GM12891 (cell line): ENCODE measurements around the gene CDC42BPA.

Experiments
- DNase-seq: peaks from one replicate; pipeline ENCODE4 v3.0.0; 2011; ENCODE audit warnings: low spot score; ENCODE audit not compliant: insufficient read length
- FAIRE-seq: peaks from 2 replicates; lab custom pipeline; 2011; peaks lifted over from hg19 to GRCh38; lab: Jason Lieb, UNC
- PAX5 ChIP-seq: IDR thresholded peaks from 2 replicates; pipeline ENCODE4 v1.6.1; 2011; ENCODE audit warnings: low read length, moderate library complexity, mild to moderate bottlenecking; ENCODE audit not compliant: insufficient read depth, severe bottlenecking
- POLR2A ChIP-seq: IDR thresholded peaks from 2 replicates; pipeline ENCODE4 v1.6.1; 2011; ENCODE audit warnings: low read depth, low read length, control low read depth
- POLR2AphosphoS5 ChIP-seq: IDR thresholded peaks from 2 replicates; pipeline ENCODE4 v1.6.1; 2011; ENCODE audit warnings: low read depth, low read length, control low read depth
- POU2F2 ChIP-seq: IDR thresholded peaks from 2 replicates; pipeline ENCODE4 v1.6.1; 2011; ENCODE audit warnings: low read depth, mild to moderate bottlenecking, control low read depth, low read length, moderate library complexity
- SPI1 ChIP-seq: IDR thresholded peaks from 2 replicates; pipeline ENCODE4 v1.6.1; 2011; ENCODE audit warnings: low read depth, low read length, control low read depth
- TAF1 ChIP-seq: IDR thresholded peaks from 2 replicates; pipeline ENCODE4 v1.6.1; 2011; ENCODE audit warnings: low read depth, low read length, control low read depth

Gene CDC42BPA

DNA sequence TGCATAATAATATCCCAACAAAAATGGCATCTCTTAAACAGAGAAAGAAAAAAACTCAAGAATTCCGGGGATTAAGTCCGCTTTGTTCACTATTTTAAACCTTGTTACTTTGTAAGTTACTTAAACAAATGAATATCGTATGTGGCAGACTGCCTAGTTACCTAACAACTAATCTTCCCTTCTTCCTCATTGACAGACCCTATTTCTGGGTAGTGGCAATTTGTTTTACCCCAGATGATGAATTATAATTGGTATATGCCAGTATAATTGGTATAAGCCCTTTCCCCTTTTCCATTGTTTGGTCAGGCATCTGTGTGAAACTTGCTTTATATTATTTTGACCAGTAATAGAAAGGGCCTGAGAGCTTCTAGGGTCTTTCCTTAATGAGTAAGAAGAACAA lies 52.4 kb downstream of the CDC42BPA start:
- TF ChIP-seq SPI1 = no peak
- TF ChIP-seq TAF1 = no peak
- no peak for TF ChIP-seq POLR2A
- no peak for TF ChIP-seq POU2F2
- no peak for TF ChIP-seq PAX5
- no peak for TF ChIP-seq POLR2AphosphoS5
- DNase-seq (no peak), FAIRE-seq (no peak)

DNA sequence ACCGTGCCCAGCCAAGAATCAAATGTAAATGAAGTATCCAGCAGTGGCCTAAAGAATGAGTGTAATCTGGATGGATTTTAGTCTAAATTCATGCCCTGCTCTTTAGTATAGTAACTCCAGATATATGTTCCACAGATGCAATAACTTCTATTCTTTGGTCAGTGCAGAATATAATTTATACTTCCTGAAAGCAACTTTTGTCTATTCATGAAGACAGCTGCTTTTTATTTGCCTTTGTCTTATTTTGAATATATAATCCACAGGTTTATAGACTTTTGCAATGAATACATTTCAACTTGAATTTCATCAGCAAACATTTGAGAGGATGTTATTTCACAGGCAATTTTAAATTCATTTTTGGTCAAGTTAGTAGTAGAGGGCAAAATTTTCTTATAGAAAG lies 54.4 kb downstream of the CDC42BPA start:
- FAIRE-seq (no peak), DNase-seq (no peak)
- no peak for TF ChIP-seq SPI1
- no peak for TF ChIP-seq PAX5
- no peak for TF ChIP-seq POLR2AphosphoS5
- no peak for TF ChIP-seq TAF1
- no peak for TF ChIP-seq POU2F2

DNA sequence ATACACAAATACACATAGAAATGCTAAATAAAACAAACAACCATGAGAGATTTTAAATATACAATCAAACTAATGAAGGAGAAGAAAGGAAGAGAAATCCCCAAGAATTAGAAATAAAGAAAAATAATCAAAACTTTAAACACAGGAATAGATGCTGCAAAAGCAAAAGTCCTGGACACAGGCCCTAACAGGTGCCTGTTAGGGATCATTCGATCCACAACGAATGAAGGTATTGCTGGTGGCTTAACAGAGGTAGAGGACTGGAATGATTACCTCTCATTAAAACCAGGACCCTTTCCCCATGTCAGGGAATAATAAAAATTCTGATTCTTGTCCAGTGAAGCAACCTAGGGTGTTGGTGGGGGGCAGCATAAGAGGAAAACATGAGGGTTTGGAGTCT lies 56.8 kb downstream of the CDC42BPA start:
- no peak for DNase-seq
- FAIRE-seq = no peak
- TF ChIP-seq POLR2AphosphoS5 = no peak
- TF ChIP-seq SPI1 = no peak
- TF ChIP-seq POU2F2 = no peak
- no peak for TF ChIP-seq TAF1
- TF ChIP-seq PAX5 = no peak
- TF ChIP-seq POLR2A = no peak

DNA sequence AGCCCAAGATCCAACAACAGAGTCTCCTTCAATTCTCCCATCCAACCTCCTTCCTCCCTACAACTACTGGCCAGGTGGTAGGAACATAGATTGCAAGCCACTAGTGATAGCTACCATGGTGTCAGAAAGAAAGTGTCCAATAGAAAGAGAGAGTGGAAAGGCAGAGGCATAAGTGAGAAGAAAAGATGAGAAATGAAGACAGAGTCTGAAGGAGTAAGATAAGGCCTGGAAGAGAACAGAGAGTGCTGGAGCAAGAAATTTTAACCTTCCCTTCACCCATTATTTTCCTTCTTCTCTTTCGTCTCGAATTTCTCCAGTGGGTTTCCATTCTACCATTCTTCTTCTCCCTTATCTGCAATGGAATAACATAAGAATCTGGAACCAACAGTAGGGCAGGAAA lies 57.9 kb downstream of the CDC42BPA start:
- FAIRE-seq (no peak), DNase-seq (no peak)
- TF ChIP-seq POLR2AphosphoS5 (no peak), POLR2A (no peak), PAX5 (no peak), SPI1 (no peak), POU2F2 (no peak), TAF1 (no peak)

DNA sequence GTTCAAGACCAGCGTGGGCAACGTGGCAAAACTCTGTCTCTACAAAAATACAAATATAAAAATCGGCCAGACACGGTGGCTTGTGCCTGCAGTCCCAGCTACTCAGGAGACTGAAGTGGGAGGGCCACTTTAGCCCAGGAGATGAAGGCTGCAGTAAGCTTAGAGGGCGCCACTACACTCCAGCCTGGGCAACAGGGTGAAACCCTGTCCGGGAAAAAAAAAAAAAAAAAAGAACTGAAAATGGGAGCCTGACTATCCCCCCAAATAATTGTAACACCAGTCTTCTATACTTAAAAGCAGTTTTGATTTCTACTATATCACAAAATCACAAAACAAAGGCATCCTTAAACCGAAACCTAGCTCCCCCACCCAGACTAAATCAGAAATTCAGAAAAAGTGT lies 60.3 kb downstream of the CDC42BPA start:
- no peak for FAIRE-seq
- no peak for TF ChIP-seq PAX5
- no peak for DNase-seq

DNA sequence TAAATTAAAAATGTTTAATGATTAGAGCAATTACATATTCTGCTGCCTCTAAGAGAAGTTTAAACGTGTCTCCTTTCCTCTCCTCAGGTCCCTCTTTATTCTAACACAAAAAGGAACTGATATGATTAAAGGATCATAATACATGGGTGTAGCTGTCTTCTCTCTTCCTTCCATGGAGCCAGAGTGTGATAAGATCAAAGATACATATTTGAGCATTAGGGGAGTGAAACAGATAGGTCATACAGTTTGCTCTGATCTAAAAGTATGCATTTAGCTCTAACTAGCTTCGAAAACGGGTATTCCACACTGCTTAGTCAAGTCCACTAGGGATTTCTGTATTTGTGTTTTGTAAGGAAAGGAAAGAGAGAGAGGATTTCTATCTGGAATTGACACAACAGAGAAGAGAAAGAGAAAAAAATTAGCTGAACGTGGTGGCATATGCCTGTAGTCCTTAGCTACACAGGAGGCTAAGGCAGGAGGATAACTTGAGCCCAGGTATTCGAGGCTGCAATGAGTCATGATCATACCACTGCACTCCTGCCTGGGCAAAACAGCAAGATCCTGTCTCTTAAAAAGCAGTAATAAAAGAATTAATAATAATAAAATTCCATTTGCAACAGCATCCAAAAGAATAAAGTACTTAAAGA lies 63.1 kb downstream of the CDC42BPA start:
- no peak for TF ChIP-seq POLR2A
- TF ChIP-seq SPI1 = no peak
- TF ChIP-seq POLR2AphosphoS5 = no peak
- TF ChIP-seq PAX5 = no peak
- TF ChIP-seq POU2F2 = no peak
- TF ChIP-seq TAF1 = no peak
- FAIRE-seq = no peak

DNA sequence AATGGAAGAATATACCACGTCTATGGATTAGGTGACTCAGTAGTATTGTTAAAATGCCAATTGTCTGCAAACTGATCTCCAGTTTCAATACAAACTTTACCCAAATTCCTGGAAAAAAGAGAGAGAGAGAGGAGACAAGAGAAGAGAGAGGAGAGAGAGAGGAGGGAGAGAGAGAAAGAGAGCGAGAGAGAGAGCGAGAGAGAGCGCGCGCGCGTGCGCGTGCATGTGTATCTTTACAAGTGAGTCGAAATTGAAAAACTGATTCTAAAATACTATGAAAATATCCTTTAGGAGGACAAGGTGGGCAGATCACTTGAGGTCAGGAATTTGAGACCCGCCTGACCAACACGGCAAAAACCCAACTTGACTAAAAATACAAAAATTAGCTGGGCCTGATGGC lies 65.2 kb downstream of the CDC42BPA start:
- DNase-seq (no peak), FAIRE-seq (no peak)
- TF ChIP-seq PAX5 (no peak), POLR2AphosphoS5 (no peak), POU2F2 (no peak), TAF1 (no peak)

More for the DNA sequence above, 63.1 kb downstream of the CDC42BPA start:
- no peak for DNase-seq

DNA sequence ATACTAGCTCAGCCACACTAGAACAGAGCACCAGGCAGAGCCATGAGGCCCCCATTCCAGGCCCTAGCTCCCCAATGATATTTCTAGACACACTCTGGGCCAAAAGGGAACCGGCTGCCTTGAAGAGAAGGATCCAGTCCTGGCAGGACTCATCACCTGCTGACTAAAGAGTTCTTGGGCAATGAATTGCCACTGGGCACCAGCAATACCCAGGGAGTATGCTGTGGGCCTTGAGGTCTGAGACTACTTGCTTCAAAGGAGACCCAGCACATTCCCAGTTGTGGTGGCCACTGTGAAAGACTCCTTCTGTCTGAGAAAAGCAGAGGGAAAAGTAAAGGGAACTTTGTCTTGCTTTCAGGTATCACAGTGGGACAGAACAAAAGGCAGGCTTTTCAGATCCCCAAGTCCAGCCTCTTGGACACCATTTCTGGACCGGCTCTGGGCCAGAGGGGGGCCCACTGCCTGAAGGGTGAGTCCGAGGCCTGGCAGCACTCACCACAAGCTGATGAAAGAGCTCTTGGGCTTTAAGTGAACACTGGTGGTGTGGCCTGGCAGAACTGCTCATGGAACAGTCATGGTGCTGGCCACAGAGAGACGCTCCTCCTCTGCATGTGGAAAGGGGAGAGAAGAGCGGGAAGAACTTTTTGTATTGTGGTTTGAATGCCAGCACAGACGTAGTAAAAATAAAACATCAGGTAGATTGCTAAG lies 72.5 kb downstream of the CDC42BPA start:
- TF ChIP-seq POLR2A (no peak), SPI1 (no peak), TAF1 (no peak), POLR2AphosphoS5 (no peak), PAX5 (no peak), POU2F2 (no peak)
- DNase-seq (no peak), FAIRE-seq (no peak)

DNA sequence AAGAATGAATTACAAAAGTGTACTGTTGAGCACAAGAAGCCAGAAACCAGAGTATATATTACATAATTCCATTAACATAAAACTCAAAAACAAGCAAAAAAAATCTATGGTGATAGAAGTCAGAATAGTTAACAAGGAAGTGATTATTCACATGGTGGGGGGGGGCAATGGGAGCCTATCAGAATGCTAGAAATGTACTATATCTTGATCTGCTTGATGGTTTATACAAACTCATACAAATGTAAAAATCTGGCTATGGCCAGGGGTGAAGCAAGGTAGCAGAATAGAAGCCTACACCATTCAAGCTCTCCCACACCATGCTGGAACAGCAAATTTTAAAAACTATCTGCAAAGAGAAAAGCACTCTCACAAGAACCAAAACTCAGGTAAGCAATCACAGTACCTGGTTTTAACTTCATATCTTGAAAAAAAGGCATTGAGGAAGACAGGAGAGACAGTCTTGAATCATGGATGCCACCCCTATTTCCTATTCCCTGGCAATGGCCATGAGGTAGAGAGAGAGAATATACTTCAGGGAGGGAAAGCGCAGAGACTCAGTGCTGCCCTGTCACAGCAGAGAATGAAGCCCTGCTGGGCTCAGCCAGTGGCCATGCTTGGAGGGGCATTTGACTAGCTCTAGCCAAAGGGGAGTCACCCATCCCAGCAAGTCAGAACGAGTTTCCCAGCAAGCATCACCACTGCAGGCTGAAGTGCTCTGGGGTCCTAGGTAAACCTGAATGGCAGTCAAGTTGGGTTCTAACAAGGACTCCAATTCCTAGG lies 73.8 kb downstream of the CDC42BPA start:
- no peak for FAIRE-seq
- TF ChIP-seq POLR2A = no peak
- no peak for TF ChIP-seq SPI1
- TF ChIP-seq TAF1 = no peak
- no peak for TF ChIP-seq PAX5
- DNase-seq = no peak
